Osteoblast (primary cell): ENCODE measurements around the gene KIF17. TPM values are rescaled to one million over a fixed set of nuclear protein-coding genes. Genes with fewer than 3 reads are reported as not detected.

Experiments used
- DNase-seq: peaks from one replicate; pipeline ENCODE4 v3.0.0; 2011; ENCODE audit warnings: low spot score, mixed read lengths; ENCODE audit not compliant: insufficient read length; ENCODE audit errors: missing footprints
- H2AFZ ChIP-seq: 2 replicates; pipeline ENCODE4 v1.6.0; 2011; ENCODE audit warnings: mild to moderate bottlenecking, low read length
- H3K27ac ChIP-seq: 2 replicates; pipeline ENCODE4 v1.5.1; 2011; ENCODE audit warnings: mild to moderate bottlenecking, low read depth, low read length, moderate library complexity
- H3K27me3 ChIP-seq: 2 replicates; pipeline ENCODE4 v1.6.0; 2012; ENCODE audit warnings: mild to moderate bottlenecking, control low read depth, inconsistent platforms, low read length, moderate library complexity; ENCODE audit not compliant: insufficient read depth
- H3K36me3 ChIP-seq: 2 replicates; pipeline ENCODE4 v1.5.1; 2011; ENCODE audit warnings: mild to moderate bottlenecking, low read length, control low read depth, moderate library complexity; ENCODE audit not compliant: insufficient read depth
- H3K4me1 ChIP-seq: 2 replicates; pipeline ENCODE4 v1.5.1; 2011; ENCODE audit warnings: mild to moderate bottlenecking, low read length, control low read depth, moderate library complexity; ENCODE audit not compliant: insufficient read depth
- H3K4me2 ChIP-seq: 2 replicates; pipeline ENCODE4 v1.6.0; 2011; ENCODE audit warnings: mild to moderate bottlenecking, low read length; ENCODE audit not compliant: insufficient read depth
- H3K4me3 ChIP-seq: fragments of 200-600 bp; sonication (generic); 3 replicates; pipeline ENCODE4 v1.5.1; 2012; ENCODE audit warnings: mild to moderate bottlenecking, low read length, inconsistent platforms; ENCODE audit not compliant: insufficient read depth
- H3K79me2 ChIP-seq: 2 replicates; pipeline ENCODE4 v1.6.0; 2012; ENCODE audit warnings: mild to moderate bottlenecking, low read length, control low read depth, inconsistent platforms; ENCODE audit not compliant: insufficient read depth
- H3K9me3 ChIP-seq: 2 replicates; pipeline ENCODE4 v1.5.1; 2011; ENCODE audit warnings: low read depth, low read length, control low read depth
- H4K20me1 ChIP-seq: 2 replicates; pipeline ENCODE4 v1.6.0; 2012; ENCODE audit warnings: mild to moderate bottlenecking, low read length, control low read depth; ENCODE audit not compliant: insufficient read depth
- total RNA-seq: library from RNA; depleted of rRNA; stranded (reverse); fragments of >200 nt; gene quantifications from 2 replicates; pipeline ENCODE4 v1.2.3, GENCODE V29; 2012
- TF ChIP-seq, protein P1 (sequence below): IDR thresholded peaks from 2 replicates; pipeline ENCODE4 v1.5.1; 2011; ENCODE audit warnings: mild to moderate bottlenecking, low read depth, low read length, moderate library complexity; ENCODE audit errors: extremely low read depth

The KIF17 gene
- total RNA-seq = 0.29 and 0.36 TPM in 2 replicates

DNA sequence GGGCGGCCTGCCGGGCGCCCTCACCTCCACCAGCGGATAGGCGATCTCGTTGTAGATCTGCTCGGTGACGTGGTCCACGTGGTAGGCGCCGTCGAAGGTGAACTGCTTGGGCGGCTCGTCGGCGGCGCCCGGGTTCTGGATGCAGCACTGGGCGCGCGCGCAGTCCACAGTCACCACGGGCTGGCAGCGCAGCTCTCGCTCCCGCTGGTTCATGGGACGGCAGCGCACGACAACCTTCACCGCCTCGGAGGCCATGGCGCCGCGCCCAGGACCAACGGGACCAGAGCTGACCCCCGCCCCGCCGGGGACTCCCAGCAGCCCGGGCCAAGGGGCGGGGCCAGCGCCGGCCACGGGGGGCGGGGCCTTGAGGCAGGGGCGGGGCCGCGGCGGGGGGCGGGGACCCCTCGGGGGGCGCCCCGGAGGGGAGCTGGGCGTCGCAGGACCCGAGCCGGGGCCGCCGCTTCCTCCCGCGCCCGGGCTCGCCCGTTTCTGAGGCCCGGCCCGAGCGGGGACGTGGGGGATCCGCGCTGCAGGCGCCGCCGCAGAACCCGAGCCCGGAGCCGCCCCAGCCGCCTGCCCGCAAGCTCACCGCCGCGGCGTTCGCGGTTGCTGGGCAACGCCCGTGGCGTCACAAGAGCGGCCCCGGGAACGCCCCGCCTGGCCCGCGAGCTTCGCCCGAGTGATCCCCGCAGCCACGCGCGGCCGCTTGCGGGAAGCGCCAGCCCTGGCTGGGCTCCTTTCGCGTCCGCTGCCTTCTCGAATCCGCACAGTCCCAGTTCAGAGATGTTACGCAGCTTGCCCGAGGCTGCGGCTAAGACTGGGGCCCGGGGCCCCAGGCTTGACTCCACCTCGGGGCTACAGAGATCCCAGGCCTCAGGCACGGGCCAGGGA is at the start of gene KIF17:
Gene KIF17 (minus strand): TSS at position 556 of the 891 bp plus-strand sequence. CDS start 301 bp downstream, at position 255.
- H3K36me3 ChIP-seq = no peaks in the 10 kb centered on the region
- no peaks in the 10 kb centered on the region for H4K20me1 ChIP-seq
- peaks cover 4% of the 10 kb centered on the region for H3K27me3 ChIP-seq
- no peaks in the 10 kb centered on the region for H3K4me1 ChIP-seq
- H3K4me2 ChIP-seq = peak within 1 kb of the TSS; percentile 69
- peak within 1 kb of the TSS; percentile 83 for H2AFZ ChIP-seq
- TF ChIP-seq, protein P1, sequence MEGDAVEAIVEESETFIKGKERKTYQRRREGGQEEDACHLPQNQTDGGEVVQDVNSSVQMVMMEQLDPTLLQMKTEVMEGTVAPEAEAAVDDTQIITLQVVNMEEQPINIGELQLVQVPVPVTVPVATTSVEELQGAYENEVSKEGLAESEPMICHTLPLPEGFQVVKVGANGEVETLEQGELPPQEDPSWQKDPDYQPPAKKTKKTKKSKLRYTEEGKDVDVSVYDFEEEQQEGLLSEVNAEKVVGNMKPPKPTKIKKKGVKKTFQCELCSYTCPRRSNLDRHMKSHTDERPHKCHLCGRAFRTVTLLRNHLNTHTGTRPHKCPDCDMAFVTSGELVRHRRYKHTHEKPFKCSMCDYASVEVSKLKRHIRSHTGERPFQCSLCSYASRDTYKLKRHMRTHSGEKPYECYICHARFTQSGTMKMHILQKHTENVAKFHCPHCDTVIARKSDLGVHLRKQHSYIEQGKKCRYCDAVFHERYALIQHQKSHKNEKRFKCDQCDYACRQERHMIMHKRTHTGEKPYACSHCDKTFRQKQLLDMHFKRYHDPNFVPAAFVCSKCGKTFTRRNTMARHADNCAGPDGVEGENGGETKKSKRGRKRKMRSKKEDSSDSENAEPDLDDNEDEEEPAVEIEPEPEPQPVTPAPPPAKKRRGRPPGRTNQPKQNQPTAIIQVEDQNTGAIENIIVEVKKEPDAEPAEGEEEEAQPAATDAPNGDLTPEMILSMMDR = no peak
- no peak within 1 kb of the TSS for H3K27ac ChIP-seq
- peak; percentile 100 for DNase-seq
- no peaks in the 10 kb centered on the region for H3K79me2 ChIP-seq
- no peaks in the 10 kb centered on the region for H3K9me3 ChIP-seq
- H3K4me3 ChIP-seq = peak within 1 kb of the TSS; percentile 65

DNA sequence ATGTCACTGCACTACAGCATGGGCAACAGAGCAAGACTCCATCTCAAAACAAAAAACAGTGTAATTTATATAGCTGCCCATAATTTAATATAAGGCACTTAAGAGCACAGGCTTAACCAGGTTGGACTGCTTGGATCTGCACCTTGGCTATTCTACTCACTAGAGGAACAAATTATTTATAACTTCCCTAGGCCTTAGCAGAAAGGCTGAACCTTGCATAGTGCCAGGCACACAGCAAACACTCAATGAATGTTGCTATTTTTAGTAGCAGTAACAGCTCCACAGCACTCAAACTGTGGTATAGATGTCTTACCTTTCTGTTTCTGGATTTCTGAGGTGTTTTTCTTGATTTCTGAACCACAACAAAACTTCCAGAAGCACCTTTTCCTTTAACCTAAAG is 49.5 kb upstream of the KIF17 start:
- Histone ChIP-seq H4K20me1 (no peaks in the 10 kb centered on the region), H2AFZ (no peak overlapping the region), H3K27me3 (no peaks in the 10 kb centered on the region), H3K4me1 (no peaks in the 10 kb centered on the region), H3K79me2 (peaks cover 42% of the 10 kb centered on the region), H3K4me2 (no peak overlapping the region), H3K4me3 (no peak overlapping the region), H3K36me3 (peaks cover 94% of the 10 kb centered on the region), H3K9me3 (no peaks in the 10 kb centered on the region), H3K27ac (no peak overlapping the region)
- no peak for DNase-seq
- TF ChIP-seq, protein P1 = no peak

DNA sequence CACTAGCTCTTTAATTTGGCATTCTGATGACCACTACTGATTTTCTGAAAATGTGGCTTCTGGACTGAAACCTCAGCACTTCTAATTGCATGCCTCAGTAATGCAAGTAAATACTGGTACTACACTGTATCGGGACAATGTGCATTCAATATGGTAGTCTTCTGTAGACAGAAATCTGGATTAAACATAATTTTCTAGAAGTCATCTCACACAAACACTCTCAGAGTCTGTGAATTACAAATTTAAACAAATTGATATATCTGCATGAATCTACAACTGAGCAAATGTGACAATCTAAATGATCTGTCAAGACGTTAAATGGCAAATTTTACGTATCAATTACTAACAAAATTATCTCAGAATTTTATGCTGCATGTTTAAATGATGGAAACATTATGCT is 45.6 kb upstream of the KIF17 start:
- peaks cover 94% of the 10 kb centered on the region for H3K36me3 ChIP-seq
- no peak overlapping the region for H3K4me3 ChIP-seq
- H3K4me2 ChIP-seq = no peak overlapping the region
- H3K9me3 ChIP-seq = no peaks in the 10 kb centered on the region
- H3K27me3 ChIP-seq = no peaks in the 10 kb centered on the region
- no peaks in the 10 kb centered on the region for H4K20me1 ChIP-seq
- H3K79me2 ChIP-seq = peaks cover 14% of the 10 kb centered on the region
- no peaks in the 10 kb centered on the region for H3K4me1 ChIP-seq
- H2AFZ ChIP-seq = no peak overlapping the region
- H3K27ac ChIP-seq = no peak overlapping the region
- DNase-seq = no peak
- TF ChIP-seq, protein P1 = no peak

DNA sequence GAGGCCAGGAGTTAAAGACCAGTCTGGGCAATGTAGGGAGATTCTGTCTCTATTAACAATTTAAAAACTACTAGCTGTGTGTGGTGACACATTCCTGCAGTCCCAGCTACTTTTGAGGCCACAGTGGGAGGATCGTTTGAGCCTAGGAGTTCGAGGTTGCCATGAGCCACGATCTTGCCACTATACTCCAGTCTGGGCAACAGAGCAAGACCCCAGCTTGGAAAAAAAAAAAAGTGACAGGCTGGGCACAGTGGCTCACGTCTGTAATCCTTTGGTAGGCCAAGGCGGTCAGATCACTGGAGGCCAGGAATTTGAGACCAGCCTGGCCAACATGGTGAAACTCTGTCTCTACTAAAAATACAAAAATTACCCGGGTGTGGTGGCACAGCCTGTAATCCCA is 42.5 kb upstream of the KIF17 start:
- peaks cover 98% of the 10 kb centered on the region for H3K36me3 ChIP-seq
- H3K4me2 ChIP-seq = no peak overlapping the region
- no peaks in the 10 kb centered on the region for H3K4me1 ChIP-seq
- no peaks in the 10 kb centered on the region for H3K9me3 ChIP-seq
- H3K27ac ChIP-seq = no peak overlapping the region
- TF ChIP-seq, protein P1 = no peak
- H2AFZ ChIP-seq = no peak overlapping the region
- peaks cover 11% of the 10 kb centered on the region for H3K79me2 ChIP-seq
- no peak overlapping the region for H3K4me3 ChIP-seq
- no peaks in the 10 kb centered on the region for H3K27me3 ChIP-seq
- no peaks in the 10 kb centered on the region for H4K20me1 ChIP-seq
- DNase-seq = no peak
